GM21717 (cell line): ENCODE results near the gene CHCHD4.

Source experiments
- ATAC-seq: cut with Tn5 transposase; IDR thresholded peaks from one replicate; pipeline ENCODE4 v1.9.1; 2021; ENCODE audit warnings: mild to moderate bottlenecking, moderate library complexity; ENCODE audit not compliant: unreplicated experiment

Gene CHCHD4

GRCh38 chr3:14138109-14138877 lies 13.6 kb upstream of the CHCHD4 start:
- no peak for ATAC-seq

- ATAC-seq, result no peak
Measured at GRCh38 chr3:14137445-14137844, 12.8 kb upstream of the CHCHD4 start.

- no peak for ATAC-seq
Measured at GRCh38 chr3:14137004-14137403, 12.3 kb upstream of the CHCHD4 start.

- no peak for ATAC-seq
Measured at GRCh38 chr3:14135581-14135980, 10.9 kb upstream of the CHCHD4 start.

- ATAC-seq, result no peak
Measured at GRCh38 chr3:14134291-14134690, 9.6 kb upstream of the CHCHD4 start.

GRCh38 chr3:14133876-14134275 lies 9.2 kb upstream of the CHCHD4 start:
- no peak for ATAC-seq

GRCh38 chr3:14133188-14133800 lies 8.6 kb upstream of the CHCHD4 start:
- ATAC-seq, result no peak

- ATAC-seq, result no peak
Measured at GRCh38 chr3:14132689-14133088, 8.0 kb upstream of the CHCHD4 start.

- ATAC-seq, result no peak
Measured at GRCh38 chr3:14132120-14132519, 7.5 kb upstream of the CHCHD4 start.

GRCh38 chr3:14131134-14131533 lies 6.5 kb upstream of the CHCHD4 start:
- ATAC-seq, result no peak

GRCh38 chr3:14130707-14131106 lies 6.0 kb upstream of the CHCHD4 start:
- no peak for ATAC-seq

GRCh38 chr3:14130230-14130629 lies 5.6 kb upstream of the CHCHD4 start:
- no peak for ATAC-seq

GRCh38 chr3:14129296-14129695 lies 4.6 kb upstream of the CHCHD4 start:
- ATAC-seq, result no peak

- ATAC-seq, result no peak
Measured at GRCh38 chr3:14128724-14129123, 4.1 kb upstream of the CHCHD4 start.

GRCh38 chr3:14127516-14128161 lies 3.0 kb upstream of the CHCHD4 start:
- no peak for ATAC-seq

GRCh38 chr3:14126887-14127505 lies 2.3 kb upstream of the CHCHD4 start:
- no peak for ATAC-seq

- no peak for ATAC-seq
Measured at GRCh38 chr3:14126017-14126886, 1.6 kb upstream of the CHCHD4 start.

GRCh38 chr3:14125193-14126016 lies 735 bp upstream of the CHCHD4 start:
- ATAC-seq, result peak; percentile 31

GRCh38 chr3:14124223-14124614 lies 451 bp downstream of the CHCHD4 start:
- ATAC-seq, result peak; percentile 47
